Body of pancreas (tissue), 4 donors: ENCODE data around the gene AOX1.

Source experiments
- POLR2A ChIP-seq, 3 donors: fragments of 450-650 bp; IDR thresholded peaks; one replicate each; pipeline ENCODE4 v1.6.1; 2016; ENCODE audit warnings: antibody characterized with exemption in 3 of 3, mild to moderate bottlenecking in 2 of 3
- TF ChIP-seq, protein P1 (sequence below), 7 experiments: fragments of 450-650 bp in 4 of 7; fragments of 200-600 bp in 3 of 7; sonication (generic) in 3 of 7; IDR thresholded peaks; one replicate each; pipeline ENCODE4 v1.5.1; 2016 to 2019; ENCODE audit warnings: antibody characterized with exemption in 7 of 7

DNA sequence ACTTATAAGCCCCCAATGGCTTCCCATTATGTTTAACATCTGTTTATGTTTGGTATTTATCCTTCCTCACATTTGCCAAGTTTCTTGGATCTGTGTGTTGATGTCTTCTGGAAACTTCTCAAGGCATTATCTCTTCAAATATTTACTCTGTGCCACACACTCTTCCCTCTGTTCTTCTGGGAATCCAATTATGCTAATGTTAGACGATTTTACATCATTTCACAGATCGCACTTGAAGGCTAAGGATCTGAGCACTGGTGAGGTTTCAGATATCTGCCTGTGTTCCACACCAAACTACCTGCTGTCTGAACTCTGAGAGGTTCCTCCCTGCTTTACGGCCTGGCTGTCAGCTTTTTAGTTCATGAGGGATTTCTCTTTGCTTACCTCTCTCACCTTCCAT, 10.1 kb downstream of the AOX1 start:
- TF ChIP-seq POLR2A (IDR thresholded peaks at IDR 0.05) = no peak
- TF ChIP-seq, protein P1, sequence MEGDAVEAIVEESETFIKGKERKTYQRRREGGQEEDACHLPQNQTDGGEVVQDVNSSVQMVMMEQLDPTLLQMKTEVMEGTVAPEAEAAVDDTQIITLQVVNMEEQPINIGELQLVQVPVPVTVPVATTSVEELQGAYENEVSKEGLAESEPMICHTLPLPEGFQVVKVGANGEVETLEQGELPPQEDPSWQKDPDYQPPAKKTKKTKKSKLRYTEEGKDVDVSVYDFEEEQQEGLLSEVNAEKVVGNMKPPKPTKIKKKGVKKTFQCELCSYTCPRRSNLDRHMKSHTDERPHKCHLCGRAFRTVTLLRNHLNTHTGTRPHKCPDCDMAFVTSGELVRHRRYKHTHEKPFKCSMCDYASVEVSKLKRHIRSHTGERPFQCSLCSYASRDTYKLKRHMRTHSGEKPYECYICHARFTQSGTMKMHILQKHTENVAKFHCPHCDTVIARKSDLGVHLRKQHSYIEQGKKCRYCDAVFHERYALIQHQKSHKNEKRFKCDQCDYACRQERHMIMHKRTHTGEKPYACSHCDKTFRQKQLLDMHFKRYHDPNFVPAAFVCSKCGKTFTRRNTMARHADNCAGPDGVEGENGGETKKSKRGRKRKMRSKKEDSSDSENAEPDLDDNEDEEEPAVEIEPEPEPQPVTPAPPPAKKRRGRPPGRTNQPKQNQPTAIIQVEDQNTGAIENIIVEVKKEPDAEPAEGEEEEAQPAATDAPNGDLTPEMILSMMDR (IDR thresholded peaks at IDR 0.05) = no peak
